Panc1 (cell line): ENCODE results near the gene FAM187B. TPM values are rescaled to one million over a fixed set of nuclear protein-coding genes. Genes with fewer than 3 reads are reported as not detected.

ENCODE experiments used
- ATAC-seq: fragments of 200-7000 bp; cut with Tn5 transposase; 2 replicates; pipeline ENCODE4 v1.9.1; 2020; ENCODE audit warnings: mild to moderate bottlenecking, moderate library complexity
- BruUV-seq: library from RNA; stranded (reverse); fragments of 400-500 nt; replicated peaks from 2 replicates; lab custom pipeline; 2021; lab: Mats Ljungman, UMichigan
- CTCF ChIA-PET: fragments of 300-600 bp; sonication (Branson Sonifier 250); formaldehyde crosslinking; loops from one replicate; lab custom pipeline; 2022; ENCODE audit warnings: antibody characterized with exemption; lab: Charles Lee
- POLR2A ChIA-PET: fragments of 300-600 bp; sonication (Branson Sonifier 250); formaldehyde crosslinking; loops from one replicate; lab custom pipeline; 2022; ENCODE audit warnings: antibody characterized with exemption; lab: Charles Lee
- DNase-seq: peaks from one replicate; pipeline ENCODE4 v3.0.0-alpha.2; 2010; ENCODE audit warnings: low read depth, low spot score
- H3K27ac ChIP-seq: 2 replicates; pipeline ENCODE4 v1.5.1; 2011; ENCODE audit warnings: mild to moderate bottlenecking, low read length, inconsistent platforms
- H3K27me3 ChIP-seq: fragments of 200-500 bp; sonication (Bioruptor generic); 2 replicates; pipeline ENCODE4 v1.6.0; 2014; ENCODE audit warnings: low read length, inconsistent platforms; ENCODE audit not compliant: control insufficient read depth, insufficient read depth
- H3K36me3 ChIP-seq: fragments of 200-500 bp; sonication (Bioruptor generic); 2 replicates; pipeline ENCODE4 v1.5.1; 2014; ENCODE audit warnings: inconsistent platforms, mild to moderate bottlenecking, low read length, moderate library complexity; ENCODE audit not compliant: control insufficient read depth, insufficient read depth
- H3K4me1 ChIP-seq: 2 replicates; pipeline ENCODE4 v1.5.1; 2011; ENCODE audit warnings: inconsistent platforms, mild to moderate bottlenecking, low read length, moderate library complexity; ENCODE audit not compliant: control insufficient read depth, insufficient read depth
- H3K4me3 ChIP-seq, 2 experiments: 2 replicates each; pipeline ENCODE4 v1.5.1; 2011 to 2012; ENCODE audit warnings: low read depth in 2 of 2, low read length in 2 of 2, mild to moderate bottlenecking in 2 of 2, inconsistent platforms in 1 of 2, moderate library complexity in 1 of 2
- H3K9me3 ChIP-seq: fragments of 200-500 bp; sonication (Bioruptor generic); 2 replicates; pipeline ENCODE4 v1.5.1; 2014; ENCODE audit warnings: low read depth, mild to moderate bottlenecking, inconsistent platforms, low read length, moderate library complexity; ENCODE audit not compliant: control insufficient read depth, insufficient read depth
- CTCF ChIP-seq: fragments of 450-650 bp; IDR thresholded peaks from 2 replicates; pipeline ENCODE4 v1.5.1; 2017; ENCODE audit warnings: mild to moderate bottlenecking
- POLR2AphosphoS5 ChIP-seq: IDR thresholded peaks from 2 replicates; pipeline ENCODE4 v1.6.1; 2012; ENCODE audit warnings: mild to moderate bottlenecking, low read depth, low read length, moderate library complexity
- SIN3A ChIP-seq: IDR thresholded peaks from 2 replicates; pipeline ENCODE4 v1.6.1; 2012; ENCODE audit warnings: low read depth, mild to moderate bottlenecking, low read length, moderate library complexity, borderline replicate concordance; ENCODE audit not compliant: insufficient read depth
- TCF7L2 ChIP-seq: IDR thresholded peaks from 2 replicates; pipeline ENCODE4 v1.6.1; 2011; ENCODE audit warnings: mild to moderate bottlenecking, low read depth, low read length, inconsistent platforms
- in situ Hi-C: cut with HindIII; loops from 2 replicates; pipeline ENCODE4 v1.10.0; 2016; ENCODE audit warnings: low sequenced_read_pairs, low pct_unique_long_range_greater_than_20kb
- intact Hi-C: fragments of 100-400 bp; cut with micrococcal nuclease; formaldehyde crosslinking; loops from one replicate; pipeline ENCODE4 v1.10.0; 2022; ENCODE audit not compliant: unreplicated experiment
- total RNA-seq: library from RNA; stranded (reverse); gene quantifications from one replicate; pipeline ENCODE4 v1.2.1, GENCODE V29; 2021; ENCODE audit not compliant: unreplicated experiment
- TF ChIP-seq, protein P1 (sequence below), 2 experiments: IDR thresholded peaks; 2 replicates each; pipeline ENCODE4 v1.6.1; 2011 to 2012; ENCODE audit warnings: low read depth in 2 of 2, control low read depth in 1 of 2, low read length in 1 of 2, mild to moderate bottlenecking in 1 of 2, moderate library complexity in 1 of 2; ENCODE audit not compliant: insufficient read depth in 1 of 2

Gene FAM187B
- total RNA-seq, 1 experiment from 2014 or later, result not detected

GRCh38 chr19:35209646-35210045, 18.9 kb downstream of the FAM187B start:
- H3K27me3 ChIP-seq, result no peaks in the 10 kb centered on the region
- intact Hi-C loops, result no loop called here
- in situ Hi-C loops, result no loop called here
- no peak for ATAC-seq
- no peak for TF ChIP-seq SIN3A
- TF ChIP-seq, protein P1, sequence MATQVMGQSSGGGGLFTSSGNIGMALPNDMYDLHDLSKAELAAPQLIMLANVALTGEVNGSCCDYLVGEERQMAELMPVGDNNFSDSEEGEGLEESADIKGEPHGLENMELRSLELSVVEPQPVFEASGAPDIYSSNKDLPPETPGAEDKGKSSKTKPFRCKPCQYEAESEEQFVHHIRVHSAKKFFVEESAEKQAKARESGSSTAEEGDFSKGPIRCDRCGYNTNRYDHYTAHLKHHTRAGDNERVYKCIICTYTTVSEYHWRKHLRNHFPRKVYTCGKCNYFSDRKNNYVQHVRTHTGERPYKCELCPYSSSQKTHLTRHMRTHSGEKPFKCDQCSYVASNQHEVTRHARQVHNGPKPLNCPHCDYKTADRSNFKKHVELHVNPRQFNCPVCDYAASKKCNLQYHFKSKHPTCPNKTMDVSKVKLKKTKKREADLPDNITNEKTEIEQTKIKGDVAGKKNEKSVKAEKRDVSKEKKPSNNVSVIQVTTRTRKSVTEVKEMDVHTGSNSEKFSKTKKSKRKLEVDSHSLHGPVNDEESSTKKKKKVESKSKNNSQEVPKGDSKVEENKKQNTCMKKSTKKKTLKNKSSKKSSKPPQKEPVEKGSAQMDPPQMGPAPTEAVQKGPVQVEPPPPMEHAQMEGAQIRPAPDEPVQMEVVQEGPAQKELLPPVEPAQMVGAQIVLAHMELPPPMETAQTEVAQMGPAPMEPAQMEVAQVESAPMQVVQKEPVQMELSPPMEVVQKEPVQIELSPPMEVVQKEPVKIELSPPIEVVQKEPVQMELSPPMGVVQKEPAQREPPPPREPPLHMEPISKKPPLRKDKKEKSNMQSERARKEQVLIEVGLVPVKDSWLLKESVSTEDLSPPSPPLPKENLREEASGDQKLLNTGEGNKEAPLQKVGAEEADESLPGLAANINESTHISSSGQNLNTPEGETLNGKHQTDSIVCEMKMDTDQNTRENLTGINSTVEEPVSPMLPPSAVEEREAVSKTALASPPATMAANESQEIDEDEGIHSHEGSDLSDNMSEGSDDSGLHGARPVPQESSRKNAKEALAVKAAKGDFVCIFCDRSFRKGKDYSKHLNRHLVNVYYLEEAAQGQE (IDR thresholded peaks at IDR 0.05; ENCODE audit: insufficient read depth in 1 of 2, low read depth in 2 of 2, low read length in 1 of 2), result no peak
- no peak for TF ChIP-seq CTCF
- no peak for TF ChIP-seq POLR2AphosphoS5
- no peak for DNase-seq
- POLR2A ChIA-PET, result no interaction called here
- no peak overlapping the region for H3K27ac ChIP-seq
- peaks cover 6% of the 10 kb centered on the region; the same call in 1 of the 2 replicates for H3K4me1 ChIP-seq
- no peaks in the 10 kb centered on the region for H3K36me3 ChIP-seq
- no peaks in the 10 kb centered on the region for H3K9me3 ChIP-seq
- no peak overlapping the region for H3K4me3 ChIP-seq
- CTCF ChIA-PET, result no interaction called here
- no TSS peak for BruUV-seq

DNA sequence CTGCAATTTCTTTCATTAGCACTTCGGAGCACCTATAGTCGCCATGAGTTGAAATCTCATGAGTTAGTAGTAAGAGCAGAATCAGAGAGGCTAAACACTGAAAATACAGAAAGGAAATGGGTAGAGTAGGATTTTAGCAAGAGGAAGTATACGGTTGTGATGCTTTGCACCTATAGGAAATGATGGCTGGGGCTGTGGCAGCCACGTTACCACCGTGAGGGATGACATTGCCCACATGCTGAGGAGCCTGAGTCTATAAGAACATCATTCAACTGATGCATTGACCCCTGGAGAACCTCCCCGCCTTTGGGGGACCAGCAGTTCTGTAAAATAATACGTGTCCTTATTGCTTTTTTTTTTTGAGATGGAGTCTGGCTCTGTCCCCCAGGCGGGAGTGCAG, 20.4 kb downstream of the FAM187B start:
- no peak for TF ChIP-seq TCF7L2
- TF ChIP-seq SIN3A, result no peak
- TF ChIP-seq CTCF, result no peak
- TF ChIP-seq POLR2AphosphoS5, result no peak
- TF ChIP-seq, protein P1 (IDR thresholded peaks at IDR 0.05; ENCODE audit: insufficient read depth in 1 of 2, low read depth in 2 of 2, low read length in 1 of 2), result no peak
- Histone ChIP-seq H3K9me3 (no peaks in the 10 kb centered on the region), H3K36me3 (no peaks in the 10 kb centered on the region), H3K4me3 (no peak overlapping the region), H3K27ac (no peak overlapping the region), H3K27me3 (no peaks in the 10 kb centered on the region), H3K4me1 (no peaks in the 10 kb centered on the region)
- in situ Hi-C loops, result no loop called here
- ChIA-PET POLR2A (no interaction called here), CTCF (no interaction called here)
- intact Hi-C loops, result no loop called here
- no peak for ATAC-seq
- no peak for DNase-seq
- BruUV-seq, result no TSS peak
